Smooth muscle cell (in vitro differentiated cells): ENCODE data around the gene TTC17. TPM values are rescaled to one million over a fixed set of nuclear protein-coding genes. Genes with fewer than 3 reads are reported as not detected.
A peak's percentile ranks its signal among the peaks of the same experiment; 100 is the strongest.

ENCODE experiments used
- DNase-seq: peaks from one replicate; lab custom pipeline; 2025; ENCODE audit not compliant: unreplicated experiment; lab: John Stamatoyannopoulos, UW
- H2AFZ ChIP-seq: fragments of 200-600 bp; sonication (generic); 2 replicates; pipeline ENCODE4 v1.6.0; 2016; ENCODE audit warnings: antibody characterized with exemption, low read depth, mild to moderate bottlenecking
- H3F3A ChIP-seq: fragments of 200-600 bp; sonication (generic); 2 replicates; pipeline ENCODE4 v1.6.0; 2017; ENCODE audit warnings: antibody characterized with exemption, low read depth
- H3K27ac ChIP-seq: fragments of 200-600 bp; sonication (generic); 2 replicates; pipeline ENCODE4 v1.5.1; 2016; ENCODE audit warnings: low read depth, mild to moderate bottlenecking
- H3K27me3 ChIP-seq: fragments of 200-600 bp; sonication (generic); 2 replicates; pipeline ENCODE4 v1.6.1; 2016; ENCODE audit warnings: low read depth, mild to moderate bottlenecking
- H3K36me3 ChIP-seq: fragments of 200-600 bp; sonication (generic); 2 replicates; pipeline ENCODE4 v1.5.1; 2016; ENCODE audit warnings: low read depth
- H3K4me1 ChIP-seq: fragments of 200-600 bp; sonication (generic); 2 replicates; pipeline ENCODE4 v1.5.1; 2016; ENCODE audit warnings: low read depth
- H3K4me2 ChIP-seq: fragments of 200-600 bp; sonication (generic); 2 replicates; pipeline ENCODE4 v1.6.0; 2016; ENCODE audit warnings: mild to moderate bottlenecking
- H3K4me3 ChIP-seq: fragments of 200-600 bp; sonication (generic); 2 replicates; pipeline ENCODE4 v1.5.1; 2016; ENCODE audit warnings: mild to moderate bottlenecking
- H3K79me2 ChIP-seq: fragments of 200-600 bp; sonication (generic); 2 replicates; pipeline ENCODE4 v1.6.0; 2016; ENCODE audit warnings: low read depth, mild to moderate bottlenecking
- H3K9ac ChIP-seq: fragments of 200-600 bp; sonication (generic); 2 replicates; pipeline ENCODE4 v1.6.0; 2016; ENCODE audit warnings: low read depth
- H3K9me3 ChIP-seq: fragments of 200-600 bp; sonication (generic); replicated peaks from 2 replicates; pipeline ENCODE4 v1.5.1; 2016; ENCODE audit warnings: low read depth
- H4K20me1 ChIP-seq: fragments of 200-600 bp; sonication (generic); 2 replicates; pipeline ENCODE4 v1.6.0; 2016; ENCODE audit warnings: low read depth
- CTCF ChIP-seq: fragments of 200-600 bp; sonication (generic); IDR thresholded peaks from 2 replicates; pipeline ENCODE4 v1.5.1; 2017; ENCODE audit warnings: borderline replicate concordance, mild to moderate bottlenecking, antibody characterized with exemption; ENCODE audit not compliant: insufficient read depth, poor library complexity, severe bottlenecking
- WGBS: methylation state at CpG from one replicate; pipeline ENCODE4 v1.1.7; 2016; ENCODE audit warnings: low lambda C conversion rate; 5-methylcytosine and 5-hydroxymethylcytosine counted together
- polyA plus RNA-seq: library from polyadenylated mRNA; unstranded; fragments of >200 nt; fragmentation: Nextera tagmentation; extraction: Ambion mirVana; gene quantifications from 2 replicates; pipeline ENCODE4 v1.2.1, GENCODE V29; 2016
- total RNA-seq: library from RNA; depleted of rRNA; stranded (reverse); fragments of >200 nt; gene quantifications from 2 replicates; pipeline ENCODE4 v1.2.3, GENCODE V29; 2014

TTC17 gene
- total and polyA plus RNA-seq, 2 experiments from 2014 or later: 35.9 to 113 TPM

GRCh38 chr11:43354311-43354710, 4.4 kb upstream of the TTC17 start:
- no peak for TF ChIP-seq CTCF
- no peaks in the 10 kb centered on the region for H3K9me3 ChIP-seq
- peaks cover 4% of the 10 kb centered on the region for H3K79me2 ChIP-seq
- H3K4me2 ChIP-seq: no peak overlapping the region
- H3K36me3 ChIP-seq: no peaks in the 10 kb centered on the region
- no peak overlapping the region for H3K4me3 ChIP-seq
- WGBS: 95% methylated on average over 4 of the region's 4 CpGs
- H3F3A ChIP-seq: no peaks in the 10 kb centered on the region
- no peak for DNase-seq
- no peak overlapping the region for H3K9ac ChIP-seq
- no peak overlapping the region for H2AFZ ChIP-seq
- peaks cover 4% of the 10 kb centered on the region for H3K4me1 ChIP-seq
- no peak overlapping the region for H3K27ac ChIP-seq
- H4K20me1 ChIP-seq: no peaks in the 10 kb centered on the region
- H3K27me3 ChIP-seq: no peaks in the 10 kb centered on the region

DNA sequence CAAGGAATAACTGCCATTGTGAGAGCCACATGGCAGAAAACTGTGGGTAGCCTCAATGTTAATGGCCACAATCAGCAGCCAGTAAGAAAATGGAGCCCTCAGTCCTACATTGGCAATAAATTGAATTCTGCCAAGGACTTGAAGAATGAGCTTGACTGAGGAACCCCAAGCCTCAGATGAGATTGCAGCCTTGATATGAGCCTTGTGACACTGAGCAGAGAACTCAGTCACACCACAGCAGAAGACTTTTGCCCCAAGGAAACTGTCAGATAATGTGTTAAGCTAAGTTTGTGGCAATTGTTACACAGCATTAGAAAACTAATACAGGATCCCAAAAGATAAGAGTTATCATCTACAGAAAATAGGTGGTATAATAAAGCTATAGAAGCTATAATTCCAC, 2.4 kb upstream of the TTC17 start:
- Histone ChIP-seq H2AFZ (no peak overlapping the region), H3K36me3 (no peaks in the 10 kb centered on the region), H3F3A (no peaks in the 10 kb centered on the region), H3K27me3 (no peaks in the 10 kb centered on the region), H3K4me1 (peaks cover 13% of the 10 kb centered on the region), H4K20me1 (peaks cover 19% of the 10 kb centered on the region), H3K27ac (no peak overlapping the region), H3K4me2 (no peak overlapping the region), H3K4me3 (no peak overlapping the region), H3K9ac (no peak overlapping the region), H3K79me2 (peaks cover 24% of the 10 kb centered on the region), H3K9me3 (no peaks in the 10 kb centered on the region)
- DNase-seq: no peak
- no peak for TF ChIP-seq CTCF

- H3K27ac ChIP-seq: peak overlapping the region; percentile 88
- peak overlapping the region; percentile 93 for H3K4me3 ChIP-seq
- H3K79me2 ChIP-seq: peaks cover 44% of the 10 kb centered on the region
- peaks cover 36% of the 10 kb centered on the region for H4K20me1 ChIP-seq
- H3K9me3 ChIP-seq: no peaks in the 10 kb centered on the region
- no peaks in the 10 kb centered on the region for H3K36me3 ChIP-seq
- H3K4me1 ChIP-seq: peaks cover 13% of the 10 kb centered on the region
- H3K9ac ChIP-seq: peak overlapping the region; percentile 96
- H3K4me2 ChIP-seq: peak overlapping the region; percentile 91
- no peak for TF ChIP-seq CTCF
- DNase-seq: no peak
- no peaks in the 10 kb centered on the region for H3F3A ChIP-seq
- 14% methylated on average over 16 of the region's 16 CpGs for WGBS
- H2AFZ ChIP-seq: peak overlapping the region; percentile 91
- H3K27me3 ChIP-seq: no peaks in the 10 kb centered on the region
Measured at GRCh38 chr11:43358279-43358800, 380 bp upstream of the TTC17 start.

DNA sequence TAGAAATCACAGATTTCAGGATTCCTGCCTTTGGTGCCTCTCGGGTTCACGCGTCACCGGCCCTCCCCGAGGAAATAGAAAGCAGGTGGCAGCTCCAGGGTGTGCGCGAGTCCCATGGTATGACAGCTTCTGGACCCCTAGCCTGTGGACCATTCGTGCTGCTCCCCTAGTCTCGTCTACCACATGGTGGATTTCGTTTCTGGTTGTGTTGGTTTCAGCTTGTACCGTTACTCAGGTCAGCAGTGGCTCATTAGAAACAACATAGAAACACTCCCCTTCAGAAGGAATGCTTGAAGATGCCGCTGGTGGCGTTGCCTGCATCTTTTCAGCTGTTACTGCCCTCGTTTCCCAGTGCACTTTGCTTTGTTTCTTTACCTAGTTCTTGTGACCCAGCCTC, 700 bp downstream of the TTC17 start:
- Histone ChIP-seq H3K4me1 (peaks cover 13% of the 10 kb centered on the region), H3K9ac (peak overlapping the region; percentile 96), H3K79me2 (peaks cover 55% of the 10 kb centered on the region), H3K36me3 (no peaks in the 10 kb centered on the region), H3K9me3 (no peaks in the 10 kb centered on the region), H3K27me3 (no peaks in the 10 kb centered on the region), H3K4me2 (peak overlapping the region; percentile 91), H3K27ac (peak overlapping the region; percentile 88), H2AFZ (peak overlapping the region; percentile 91), H4K20me1 (peaks cover 46% of the 10 kb centered on the region), H3K4me3 (peak overlapping the region; percentile 93), H3F3A (no peaks in the 10 kb centered on the region)
- DNase-seq: no peak
- TF ChIP-seq CTCF: no peak
- WGBS: under 1% methylated on average over 14 of the region's 14 CpGs
